Liver (tissue), 9 donors: ENCODE measurements around the gene ASS1. TPM values are rescaled to one million over a fixed set of nuclear protein-coding genes. Genes with fewer than 3 reads are reported as not detected.

Experiments
- DNase-seq: peaks from one replicate; pipeline ENCODE4 v3.0.0-alpha.2; 2017; ENCODE audit warnings: low spot score
- H3K27ac ChIP-seq, 2 donors: one replicate each; pipeline ENCODE4 v1.7.0; 2013; ENCODE audit warnings: inconsistent platforms in 2 of 2, low read length in 2 of 2, control low read depth in 1 of 2, low read depth in 1 of 2, mild to moderate bottlenecking in 1 of 2
- H3K27me3 ChIP-seq, 4 donors: one replicate each; pipeline versions ENCODE4 v1.6.1 to v1.7.0; 2013; ENCODE audit warnings: low read length in 3 of 4, inconsistent platforms in 1 of 4, mild to moderate bottlenecking in 1 of 4, moderate library complexity in 1 of 4; ENCODE audit not compliant: control insufficient read depth in 4 of 4, insufficient read depth in 4 of 4
- H3K36me3 ChIP-seq, 4 donors: one replicate each; pipeline versions ENCODE4 v1.6.1 to v1.7.0; 2013; ENCODE audit warnings: low read length in 3 of 4, mild to moderate bottlenecking in 3 of 4, low read depth in 1 of 4, moderate library complexity in 1 of 4; ENCODE audit not compliant: control insufficient read depth in 4 of 4, insufficient read depth in 3 of 4
- H3K4me1 ChIP-seq, 4 donors: one replicate each; pipeline versions ENCODE4 v1.6.1 to v1.7.0; 2013; ENCODE audit warnings: low read length in 3 of 4, mild to moderate bottlenecking in 3 of 4, moderate library complexity in 1 of 4; ENCODE audit not compliant: control insufficient read depth in 4 of 4, insufficient read depth in 4 of 4
- H3K4me3 ChIP-seq, 3 donors: one replicate each; pipeline versions ENCODE4 v1.6.1 to v1.7.0; 2013; ENCODE audit warnings: low read length in 3 of 3, control low read depth in 1 of 3, low read depth in 1 of 3, mild to moderate bottlenecking in 1 of 3
- H3K9ac ChIP-seq, 2 donors: one replicate each; pipeline ENCODE4 v1.7.0; 2013; ENCODE audit warnings: low read length in 2 of 2, mild to moderate bottlenecking in 2 of 2, moderate library complexity in 2 of 2, control low read depth in 1 of 2, low read depth in 1 of 2
- H3K9me3 ChIP-seq, 4 donors: one replicate each; pipeline versions ENCODE4 v1.6.1 to v1.7.0; 2013; ENCODE audit warnings: low read length in 3 of 4; ENCODE audit not compliant: control insufficient read depth in 4 of 4
- ATF3 ChIP-seq: IDR thresholded peaks from 2 replicates; pipeline ENCODE4 v1.6.1; 2016; ENCODE audit warnings: antibody characterized with exemption
- CTCF ChIP-seq: fragments of 150-350 bp; IDR thresholded peaks from 2 replicates; pipeline ENCODE4 v1.5.1; 2017; ENCODE audit warnings: improper control_type of control experiment, low read depth, low read length; ENCODE audit not compliant: missing input control
- FOXA1 ChIP-seq: IDR thresholded peaks from 2 replicates; pipeline ENCODE4 v1.6.1; 2016; ENCODE audit warnings: antibody characterized with exemption
- FOXA2 ChIP-seq: IDR thresholded peaks from 2 replicates; pipeline ENCODE4 v1.6.1; 2016; ENCODE audit warnings: antibody characterized with exemption
- GABPA ChIP-seq, 2 donors: IDR thresholded peaks in 1 of 2; conservative IDR thresholded peaks in 1 of 2; 2 replicates each; pipeline ENCODE4 v1.6.1; 2016; ENCODE audit warnings: antibody characterized with exemption in 2 of 2, mild to moderate bottlenecking in 1 of 2, moderate library complexity in 1 of 2
- HNF4A ChIP-seq, 2 donors: conservative IDR thresholded peaks; 2 replicates each; pipeline ENCODE4 v1.6.1; 2016; ENCODE audit warnings: antibody characterized with exemption in 2 of 2, mild to moderate bottlenecking in 2 of 2
- HNF4G ChIP-seq: IDR thresholded peaks from 2 replicates; pipeline ENCODE4 v1.6.1; 2016; ENCODE audit warnings: antibody characterized with exemption
- JUND ChIP-seq, 2 donors: IDR thresholded peaks; 2 replicates each; pipeline ENCODE4 v1.6.1; 2016; ENCODE audit warnings: antibody characterized with exemption in 2 of 2
- MAX ChIP-seq: IDR thresholded peaks from 2 replicates; pipeline ENCODE4 v1.6.1; 2016; ENCODE audit warnings: antibody characterized with exemption
- NR2F2 ChIP-seq: IDR thresholded peaks from 2 replicates; pipeline ENCODE4 v1.6.1; 2016; ENCODE audit warnings: antibody characterized with exemption
- RAD21 ChIP-seq, 2 donors: IDR thresholded peaks; 2 replicates each; pipeline ENCODE4 v1.6.1; 2016; ENCODE audit warnings: antibody characterized with exemption in 2 of 2, mild to moderate bottlenecking in 2 of 2
- REST ChIP-seq: IDR thresholded peaks from 2 replicates; pipeline ENCODE4 v1.6.1; 2016; ENCODE audit warnings: antibody characterized with exemption, mild to moderate bottlenecking
- RXRA ChIP-seq, 2 donors: IDR thresholded peaks; 2 replicates each; pipeline ENCODE4 v1.6.1; 2017 to 2018; ENCODE audit warnings: antibody characterized with exemption in 2 of 2, mild to moderate bottlenecking in 1 of 2
- SP1 ChIP-seq: IDR thresholded peaks from 2 replicates; pipeline ENCODE4 v1.6.1; 2018; ENCODE audit warnings: antibody characterized with exemption, mild to moderate bottlenecking
- YY1 ChIP-seq: IDR thresholded peaks from 2 replicates; pipeline ENCODE4 v1.6.1; 2016; ENCODE audit warnings: antibody characterized with exemption, mild to moderate bottlenecking
- ZBTB33 ChIP-seq: IDR thresholded peaks from 2 replicates; pipeline ENCODE4 v1.6.1; 2016; ENCODE audit warnings: antibody characterized with exemption
- WGBS: extraction: QIAGEN DNeasy Blood & Tissue Kit; methylation state at CpG from one replicate; pipeline ENCODE4 v1.1.7; 2013; 5-methylcytosine and 5-hydroxymethylcytosine counted together
- polyA plus RNA-seq, 2 donors: library from polyadenylated mRNA; stranded (reverse) in 1 of 2; unstranded in 1 of 2; fragments of 200-250 nt in 1 of 2; fragments of >200 nt in 1 of 2; fragmentation: Nextera tagmentation in 1 of 2; extraction: Ambion mirVana in 1 of 2; gene quantifications; one replicate each; pipeline versions ENCODE4 v1.2.1 to v1.2.3, GENCODE V29; 2013 to 2015
- total RNA-seq, 2 donors: library from RNA; depleted of rRNA; stranded (reverse); fragments of >200 nt; gene quantifications; one replicate each; pipeline ENCODE4 v1.2.3, GENCODE V29; 2014
- donor health status: healthy.
- donor health status: healthy.
- donor health status: healthy.
- donor health status: healthy.
- donor health status: healthy.

ASS1 gene
- total and polyA plus RNA-seq, 4 donors: 396 to 711 (median 533) TPM

GRCh38 chr9:130424595-130425454 lies 19.9 kb upstream of the ASS1 start:
- Histone ChIP-seq H3K27me3 (no peaks in the 10 kb centered on the region), H3K27ac (no peak overlapping the region), H3K4me1 (no peaks in the 10 kb centered on the region), H3K36me3 (no peaks in the 10 kb centered on the region), H3K4me3 (no peak overlapping the region), H3K9me3 (no peaks in the 10 kb centered on the region), H3K9ac (no peak overlapping the region)
- no peak for TF ChIP-seq ATF3
- no peak for TF ChIP-seq FOXA1
- no peak for TF ChIP-seq NR2F2
- no peak for TF ChIP-seq FOXA2
- no peak for TF ChIP-seq REST
- no peak for TF ChIP-seq HNF4A (conservative IDR thresholded peaks at IDR 0.05)
- no peak for TF ChIP-seq RAD21 (IDR thresholded peaks at IDR 0.05)
- TF ChIP-seq ZBTB33: no peak
- no peak for TF ChIP-seq RXRA (IDR thresholded peaks at IDR 0.05)
- DNase-seq: no peak
- 94% methylated on average over 24 of the region's 24 CpGs for WGBS

- Histone ChIP-seq H3K27me3 (no peaks in the 10 kb centered on the region), H3K9me3 (no peaks in the 10 kb centered on the region), H3K4me3 (no peak overlapping the region), H3K27ac (no peak overlapping the region), H3K4me1 (no peaks in the 10 kb centered on the region), H3K9ac (no peak overlapping the region), H3K36me3 (no peaks in the 10 kb centered on the region)
- WGBS: 77% methylated on average over 21 of the region's 21 CpGs
- DNase-seq: no peak
- TF ChIP-seq SP1: no peak
- TF ChIP-seq RXRA (IDR thresholded peaks at IDR 0.05): no peak
- TF ChIP-seq RAD21 (IDR thresholded peaks at IDR 0.05): no peak
- TF ChIP-seq REST: no peak
- no peak for TF ChIP-seq MAX
- no peak for TF ChIP-seq YY1
- TF ChIP-seq JUND (IDR thresholded peaks at IDR 0.05): no peak
- no peak for TF ChIP-seq ZBTB33
- no peak for TF ChIP-seq GABPA (IDR thresholded peaks at IDR 0.05 in 1 of 2, conservative IDR thresholded peaks at IDR 0.05 in 1 of 2)
- no peak for TF ChIP-seq FOXA1
- no peak for TF ChIP-seq HNF4G
- TF ChIP-seq CTCF: no peak
Measured at GRCh38 chr9:130425741-130426466, 18.9 kb upstream of the ASS1 start.
